H9 (cell line): Measurements from ENCODE around the gene GABRE. TPM values are rescaled to one million over a fixed set of nuclear protein-coding genes. Genes with fewer than 3 reads are reported as not detected.

Experiments used
- DNase-seq: peaks from one replicate; pipeline ENCODE4 v3.0.0-alpha.2; 2017
- H2AFZ ChIP-seq: one replicate; pipeline ENCODE4 v1.6.1; 2013; ENCODE audit warnings: mild to moderate bottlenecking, low read length, control low read depth, moderate library complexity
- H2AK5ac ChIP-seq: 2 replicates; pipeline ENCODE4 v1.6.1; 2013; ENCODE audit warnings: low read length, control low read depth, mixed read lengths; ENCODE audit not compliant: insufficient read length
- H2BK120ac ChIP-seq: one replicate; pipeline ENCODE4 v1.6.1; 2013; ENCODE audit warnings: low read depth, mild to moderate bottlenecking, low read length, control low read depth, inconsistent platforms; ENCODE audit not compliant: poor library complexity, severe bottlenecking
- H2BK12ac ChIP-seq: 2 replicates; pipeline ENCODE4 v1.6.1; 2013; ENCODE audit warnings: low read length, control low read depth, mixed read lengths, low read depth; ENCODE audit not compliant: insufficient read length
- H2BK15ac ChIP-seq: 2 replicates; pipeline ENCODE4 v1.6.1; 2013; ENCODE audit warnings: low read depth, low read length, control low read depth
- H2BK20ac ChIP-seq: one replicate; pipeline ENCODE4 v1.6.1; 2013; ENCODE audit warnings: low read depth, mild to moderate bottlenecking, low read length, control low read depth, inconsistent platforms; ENCODE audit not compliant: poor library complexity, severe bottlenecking
- H2BK5ac ChIP-seq: 2 replicates; pipeline ENCODE4 v1.6.1; 2013; ENCODE audit warnings: low read length, control low read depth, mixed read lengths; ENCODE audit not compliant: insufficient read length
- H3K14ac ChIP-seq: 2 replicates; pipeline ENCODE4 v1.6.1; 2013; ENCODE audit warnings: low read length, control low read depth; ENCODE audit not compliant: insufficient read depth
- H3K18ac ChIP-seq: 2 replicates; pipeline ENCODE4 v1.6.1; 2013; ENCODE audit warnings: low read depth, mild to moderate bottlenecking, mixed read lengths, low read length, control low read depth; ENCODE audit not compliant: insufficient read length
- H3K23ac ChIP-seq: 2 replicates; pipeline ENCODE4 v1.6.1; 2013; ENCODE audit warnings: low read length, control low read depth, mixed read lengths, low read depth; ENCODE audit not compliant: insufficient read length
- H3K23me2 ChIP-seq: 2 replicates; pipeline ENCODE4 v1.6.1; 2013; ENCODE audit warnings: low read depth, mild to moderate bottlenecking, mixed read lengths, low read length, control low read depth; ENCODE audit not compliant: insufficient read length, poor library complexity, severe bottlenecking
- H3K27ac ChIP-seq: 2 replicates; pipeline ENCODE4 v1.5.1; 2013; ENCODE audit warnings: low read length, control low read depth, mixed read lengths, low read depth; ENCODE audit not compliant: insufficient read length
- H3K27me3 ChIP-seq: 2 replicates; pipeline ENCODE4 v1.6.1; 2013; ENCODE audit warnings: low read length, control low read depth, inconsistent platforms; ENCODE audit not compliant: insufficient read depth
- H3K4ac ChIP-seq: 2 replicates; pipeline ENCODE4 v1.6.1; 2013; ENCODE audit warnings: low read depth, mild to moderate bottlenecking, control low read depth, inconsistent platforms, low read length, moderate library complexity
- H3K4me1 ChIP-seq: 2 replicates; pipeline ENCODE4 v1.6.1; 2013; ENCODE audit warnings: low read length, control low read depth, inconsistent platforms; ENCODE audit not compliant: insufficient read depth
- H3K4me2 ChIP-seq: 2 replicates; pipeline ENCODE4 v1.6.1; 2013; ENCODE audit warnings: low read length, control low read depth, mixed read lengths; ENCODE audit not compliant: insufficient read length, insufficient read depth
- H3K56ac ChIP-seq: 2 replicates; pipeline ENCODE4 v1.6.1; 2013; ENCODE audit warnings: low read depth, mild to moderate bottlenecking, mixed read lengths, low read length, control low read depth; ENCODE audit not compliant: insufficient read length
- H3K79me1 ChIP-seq: 2 replicates; pipeline ENCODE4 v1.6.1; 2013; ENCODE audit warnings: low read depth, mild to moderate bottlenecking, moderate library complexity, low read length, control low read depth, inconsistent platforms; ENCODE audit not compliant: insufficient read depth, poor library complexity, severe bottlenecking
- H3K79me2 ChIP-seq: 2 replicates; pipeline ENCODE4 v1.6.1; 2013; ENCODE audit warnings: low read length, control low read depth, inconsistent platforms; ENCODE audit not compliant: insufficient read depth
- H3K9ac ChIP-seq: 2 replicates; pipeline ENCODE4 v1.6.1; 2013; ENCODE audit warnings: low read length, control low read depth, mixed read lengths; ENCODE audit not compliant: insufficient read length; ENCODE audit errors: extremely low read depth
- H3K9me3 ChIP-seq: one replicate; pipeline ENCODE4 v1.6.1; 2013; ENCODE audit warnings: low read depth, low read length, inconsistent platforms; ENCODE audit not compliant: control insufficient read depth
- H3T11ph ChIP-seq: one replicate; pipeline ENCODE4 v1.6.1; 2013; ENCODE audit warnings: mild to moderate bottlenecking, low read length, control low read depth, inconsistent platforms
- H4K20me1 ChIP-seq: one replicate; pipeline ENCODE4 v1.6.1; 2013; ENCODE audit not compliant: control insufficient read depth, insufficient read length, insufficient read depth
- H4K5ac ChIP-seq: 2 replicates; pipeline ENCODE4 v1.6.1; 2013; ENCODE audit warnings: low read depth, mild to moderate bottlenecking, mixed read lengths, low read length, control low read depth; ENCODE audit not compliant: insufficient read length
- H4K8ac ChIP-seq: replicated peaks from 2 replicates; pipeline ENCODE4 v1.6.1; 2013; ENCODE audit warnings: low read length, control low read depth, mixed read lengths, low read depth; ENCODE audit not compliant: insufficient read length
- H4K91ac ChIP-seq: 2 replicates; pipeline ENCODE4 v1.6.1; 2013; ENCODE audit warnings: low read depth, mild to moderate bottlenecking, moderate library complexity, mixed read lengths, low read length, control low read depth; ENCODE audit not compliant: insufficient read length
- H3K27ac Mint-ChIP-seq, 3 experiments: 2 replicates in 2 of 3; 3 replicates in 1 of 3; pipeline ENCODE4 v1.8.0; 2020 to 2021; ENCODE audit warnings: mixed read lengths in 3 of 3, mild to moderate bottlenecking in 1 of 3, moderate library complexity in 1 of 3
- H3K27me3 Mint-ChIP-seq: 2 replicates; pipeline ENCODE4 v1.8.0; 2021; ENCODE audit warnings: low read depth, mild to moderate bottlenecking, moderate library complexity, mixed read lengths
- H3K36me3 Mint-ChIP-seq, 3 experiments: 2 replicates in 2 of 3; 3 replicates in 1 of 3; pipeline ENCODE4 v1.8.0; 2020 to 2021; ENCODE audit warnings: low read depth in 3 of 3, mixed read lengths in 3 of 3; ENCODE audit not compliant: insufficient read depth in 1 of 3
- H3K4me1 Mint-ChIP-seq, 2 experiments: 2 replicates each; pipeline ENCODE4 v1.8.0; 2020; ENCODE audit warnings: mixed read lengths in 2 of 2
- H3K4me3 Mint-ChIP-seq, 2 experiments: 2 replicates in 1 of 2; 3 replicates in 1 of 2; pipeline ENCODE4 v1.8.0; 2020 to 2021; ENCODE audit warnings: mild to moderate bottlenecking in 2 of 2, mixed read lengths in 2 of 2, moderate library complexity in 1 of 2
- H3K9me3 Mint-ChIP-seq, 2 experiments: 2 replicates in 1 of 2; 3 replicates in 1 of 2; pipeline ENCODE4 v1.8.0; 2020; ENCODE audit warnings: mild to moderate bottlenecking in 2 of 2, mixed read lengths in 2 of 2, moderate library complexity in 1 of 2
- CTCF ChIP-seq: fragments of 200-600 bp; sonication (generic); conservative IDR thresholded peaks from 3 replicates; pipeline ENCODE4 v1.8.0; 2021; ENCODE audit warnings: antibody characterized with exemption, mild to moderate bottlenecking
- WGBS: extraction: QIAGEN DNeasy Blood & Tissue Kit; methylation state at CpG from one replicate; pipeline ENCODE4 v1.1.7; 2013; ENCODE audit warnings: missing lambda C conversion rate, low lambda C conversion rate, mixed read lengths; ENCODE audit not compliant: insufficient read length; ENCODE audit errors: extremely low coverage; 5-methylcytosine and 5-hydroxymethylcytosine counted together
- total RNA-seq: library from RNA; stranded (reverse); gene quantifications from 2 replicates; pipeline ENCODE4 v1.2.1, GENCODE V29; 2021

GABRE gene
- total RNA-seq, 1 experiment from 2014 or later, result 1.8 TPM

- H3K36me3 Mint-ChIP-seq, result no peaks in the 10 kb centered on the region; a peak in 3 of 7 replicates
- 0 out of 4 replicates have a peak, but pooled peaks cover 0 to 2% of the 10 kb centered on the region in 2 experiments for H3K4me1 Mint-ChIP-seq
- Histone ChIP-seq H3K14ac (no peak overlapping the region), H3K79me1 (no peaks in the 10 kb centered on the region), H2BK15ac (no peak overlapping the region), H2BK120ac (no peak overlapping the region), H3K79me2 (no peaks in the 10 kb centered on the region), H2BK12ac (no peak overlapping the region), H2AFZ (no peak overlapping the region), H3K9me3 (peaks cover 53% of the 10 kb centered on the region), H3K9ac (no peak overlapping the region), H3K4ac (no peak overlapping the region), H3K18ac (no peak overlapping the region), H3K56ac (no peak overlapping the region), H4K8ac (no peak overlapping the region), H3K27ac (no peak overlapping the region), H3T11ph (no peak overlapping the region), H3K23me2 (no peaks in the 10 kb centered on the region), H3K4me2 (no peak overlapping the region), H4K91ac (no peak overlapping the region), H4K5ac (no peak overlapping the region), H4K20me1 (no peaks in the 10 kb centered on the region), H2BK20ac (no peak overlapping the region), H3K23ac (no peak overlapping the region), H2AK5ac (no peak overlapping the region), H3K4me1 (no peaks in the 10 kb centered on the region), H2BK5ac (no peak overlapping the region), H3K27me3 (no peaks in the 10 kb centered on the region)
- H3K27me3 Mint-ChIP-seq, result no peaks in the 10 kb centered on the region; the same call in 1 of the 2 replicates
- no peak overlapping the region for H3K4me3 Mint-ChIP-seq
- H3K9me3 Mint-ChIP-seq, result peaks cover 40 to 48% of the 10 kb centered on the region in 2 experiments
- TF ChIP-seq CTCF, result no peak
- no peak for DNase-seq
- no CpG with 5 or more reads among the region's 4 CpGs for WGBS
- H3K27ac Mint-ChIP-seq, result no peak overlapping the region
Observed at GRCh38 chrX:151984902-151985301, 10.4 kb upstream of the GABRE start.
